Astrocyte (in vitro differentiated cells and primary cell): ENCODE results near the gene DDX41.
A peak's percentile ranks its signal among the peaks of the same experiment; 100 is the strongest.

Experiments used
- CTCF ChIP-seq: IDR thresholded peaks from 2 replicates; pipeline ENCODE4 v1.5.1; 2011; ENCODE audit warnings: low read depth, mild to moderate bottlenecking, inconsistent platforms, low read length, moderate library complexity; ENCODE audit not compliant: insufficient read depth
- EZH2 ChIP-seq: IDR thresholded peaks from 2 replicates; pipeline ENCODE4 v1.6.1; 2012; ENCODE audit warnings: mild to moderate bottlenecking, low read length, inconsistent platforms; ENCODE audit not compliant: insufficient read depth

GRCh38 chr5:177500685-177501522 lies 15.9 kb downstream of the DDX41 start:
- TF ChIP-seq EZH2: no peak
- TF ChIP-seq CTCF: peak; percentile 95
